Aorta (tissue), 5 donors: Measurements from ENCODE around the gene FRYL. TPM values are rescaled to one million over a fixed set of nuclear protein-coding genes. Genes with fewer than 3 reads are reported as not detected.
"Not testable (repeated sequence)": the region's sequence is repeated elsewhere in the genome, so short reads cannot be mapped to it uniquely, and the experiment has no call there.

Experiments used
- ATAC-seq: fragments of 200-7000 bp; cut with Tn5 transposase; one replicate; pipeline ENCODE4 v1.9.1; 2022; ENCODE audit warnings: moderate library complexity; ENCODE audit not compliant: low FRiP score
- DNase-seq, 2 donors: peaks; one replicate each; pipeline ENCODE4 v3.0.0-alpha.2; 2020
- H3K27ac ChIP-seq, 2 donors: one replicate each; pipeline ENCODE4 v1.5.1; 2013; ENCODE audit warnings: low read length in 2 of 2, mild to moderate bottlenecking in 2 of 2, moderate library complexity in 2 of 2, control low read depth in 1 of 2, inconsistent platforms in 1 of 2, low read depth in 1 of 2
- H3K27me3 ChIP-seq, 2 donors: one replicate each; pipeline ENCODE4 v1.6.1; 2013; ENCODE audit warnings: control low read depth in 1 of 2, low read length in 1 of 2, mild to moderate bottlenecking in 1 of 2, moderate library complexity in 1 of 2; ENCODE audit not compliant: insufficient read depth in 2 of 2, control insufficient read depth in 1 of 2
- H3K36me3 ChIP-seq, 2 donors: one replicate each; pipeline ENCODE4 v1.6.1; 2013; ENCODE audit warnings: control low read depth in 1 of 2, low read length in 1 of 2, mild to moderate bottlenecking in 1 of 2; ENCODE audit not compliant: insufficient read depth in 2 of 2, control insufficient read depth in 1 of 2
- H3K4me1 ChIP-seq, 2 donors: one replicate each; pipeline ENCODE4 v1.6.1; 2013; ENCODE audit warnings: low read length in 2 of 2, control low read depth in 1 of 2, mild to moderate bottlenecking in 1 of 2, moderate library complexity in 1 of 2; ENCODE audit not compliant: insufficient read depth in 2 of 2, control insufficient read depth in 1 of 2
- H3K4me3 ChIP-seq, 2 donors: one replicate each; pipeline ENCODE4 v1.5.1; 2013; ENCODE audit warnings: low read length in 2 of 2, control low read depth in 1 of 2, mild to moderate bottlenecking in 1 of 2
- H3K9me3 ChIP-seq: one replicate; pipeline ENCODE4 v1.6.1; 2013; ENCODE audit warnings: mild to moderate bottlenecking, low read length; ENCODE audit not compliant: control insufficient read depth
- WGBS, 2 donors: extraction: QIAGEN DNeasy Blood & Tissue Kit; methylation state at CpG; one replicate each; pipeline ENCODE4 v1.1.7; 2013; 5-methylcytosine and 5-hydroxymethylcytosine counted together
- intact Hi-C, 2 donors: fragments of 100-400 bp; cut with DNase I; formaldehyde crosslinking; loops; one replicate each; pipeline versions ENCODE4 v1.14.2 to v1.15.0; 2022
- polyA plus RNA-seq, 2 donors: library from polyadenylated mRNA; stranded (reverse); fragments of 200-250 nt; gene quantifications; one replicate each; pipeline ENCODE4 v1.2.3, GENCODE V29; 2013
- total RNA-seq, 2 donors: library from RNA; stranded (reverse); fragmentation: NEBNext Ultra II Directional; extraction: Animal tissue kit (Norgen Biotek cat#: 25700); gene quantifications; one replicate each; pipeline ENCODE4 v1.2.1, GENCODE V29; 2021
- donor health status: healthy with polysubstance abuse.
- donor health status: Bipolar disorder and iron deficiency.
- donor health status: DM: no; HTN: no; CAD: no.
- donor health status: DM: no; HTN: no; CAD: no.
- donor health status: DM: yes; HTN: yes; CAD: no.

FRYL gene
- total and polyA plus RNA-seq, 4 donors = 12.8 to 141 (median 85.7) TPM

DNA sequence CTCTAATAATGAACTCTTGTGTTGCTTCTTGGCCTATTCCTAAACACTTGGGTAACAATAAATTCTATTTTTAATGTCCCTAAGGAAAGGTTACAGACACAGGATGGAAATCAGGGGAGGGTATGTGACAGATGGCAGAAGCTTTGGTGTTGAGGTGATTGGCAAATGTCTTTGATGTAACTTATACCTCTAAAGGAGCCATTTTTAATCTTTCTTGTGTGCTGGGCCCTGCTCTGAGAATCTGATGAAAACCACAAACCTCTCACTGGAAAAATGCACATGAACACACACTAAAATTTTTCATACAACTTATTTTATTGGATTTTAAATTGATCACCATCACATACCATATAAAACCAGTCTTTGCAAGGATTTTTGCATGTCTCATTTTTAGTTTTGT lies 17.7 kb downstream of the FRYL start:
- H3K4me3 ChIP-seq = no peak overlapping the region
- H3K27ac ChIP-seq = no peak overlapping the region
- no peaks in the 10 kb centered on the region for H3K27me3 ChIP-seq
- no peaks in the 10 kb centered on the region for H3K4me1 ChIP-seq
- no peaks in the 10 kb centered on the region for H3K9me3 ChIP-seq
- no peaks in the 10 kb centered on the region for H3K36me3 ChIP-seq
- intact Hi-C loops = no loop called here
- DNase-seq (no peak), ATAC-seq (no peak)

DNA sequence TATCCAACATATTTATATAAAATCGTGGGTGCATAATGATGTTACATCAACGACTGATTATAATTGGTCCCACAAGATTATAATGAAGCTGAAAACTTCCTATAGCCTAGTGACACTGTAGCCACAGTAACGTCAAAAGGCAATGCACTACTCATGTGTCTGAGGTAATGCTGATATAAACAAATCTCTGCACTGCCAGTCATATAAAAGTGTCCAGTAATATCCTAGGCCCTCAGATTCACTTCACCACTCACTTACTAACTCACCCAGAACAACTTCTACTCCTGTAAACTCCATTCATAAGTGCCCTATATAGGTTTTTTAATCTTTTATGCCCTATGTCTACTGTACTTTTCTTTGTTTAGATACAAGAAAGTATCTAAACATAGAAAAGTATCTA lies 18.8 kb downstream of the FRYL start:
- no peaks in the 10 kb centered on the region for H3K9me3 ChIP-seq
- H3K4me3 ChIP-seq = no peak overlapping the region
- ATAC-seq (no peak), DNase-seq (no peak)
- H3K4me1 ChIP-seq = no peaks in the 10 kb centered on the region
- no peaks in the 10 kb centered on the region for H3K36me3 ChIP-seq
- no peak overlapping the region for H3K27ac ChIP-seq
- 90 to 92% methylated on average over 3 of the region's 3 CpGs for WGBS, 2 donors
- H3K27me3 ChIP-seq = no peaks in the 10 kb centered on the region
- intact Hi-C loops = no loop called here

DNA sequence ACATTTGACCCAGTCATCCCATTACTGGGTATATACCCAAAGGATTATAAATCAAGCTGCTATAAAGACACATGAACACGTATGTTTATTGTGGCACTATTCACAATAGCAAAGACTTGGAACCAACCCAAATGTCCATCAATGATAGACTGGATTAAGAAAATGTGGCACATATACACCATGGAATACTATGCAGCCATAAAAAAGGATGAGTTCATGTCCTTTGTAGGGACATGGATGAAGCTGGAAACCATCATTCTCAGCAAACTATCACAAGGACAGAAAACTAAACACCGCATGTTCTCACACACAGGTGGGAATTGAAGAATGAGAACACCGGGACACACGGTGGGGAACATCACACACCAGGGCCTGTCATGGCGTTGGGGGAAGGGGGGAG lies 21.4 kb downstream of the FRYL start:
- intact Hi-C loops, H3K9me3 ChIP-seq, DNase-seq, H3K36me3 ChIP-seq, H3K4me3 ChIP-seq, H3K4me1 ChIP-seq, H3K27ac ChIP-seq, ATAC-seq, H3K27me3 ChIP-seq: not testable (repeated sequence)
- WGBS, 2 donors = 95 to 96% methylated on average over 5 of the region's 5 CpGs

DNA sequence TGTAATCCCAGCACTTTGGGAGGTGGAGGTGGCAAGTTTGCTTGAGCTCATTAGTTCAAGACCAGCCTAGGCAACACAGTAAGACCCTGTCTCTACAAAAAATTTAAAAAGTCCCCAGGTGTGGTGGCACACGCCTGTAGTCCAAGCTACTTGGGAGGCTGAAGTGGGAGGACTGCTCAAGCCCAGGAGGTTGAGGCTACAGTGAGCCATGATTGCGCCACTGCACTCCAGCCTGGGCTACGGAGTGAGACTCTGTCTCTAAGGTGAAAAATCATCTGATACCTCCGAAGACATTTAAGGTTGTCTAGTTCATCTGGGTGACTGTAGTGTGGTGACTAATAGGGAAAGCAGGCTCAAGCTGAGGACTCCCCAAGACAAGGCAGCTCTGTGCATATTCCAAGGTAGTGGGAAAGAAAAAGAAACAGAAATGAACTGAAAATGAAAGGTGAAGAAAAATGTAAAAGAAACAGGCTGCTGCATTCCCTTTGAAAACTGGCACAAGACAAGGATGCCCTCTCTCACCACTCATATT lies 23.3 kb downstream of the FRYL start:
- no peak for ATAC-seq
- no peak for DNase-seq
- H3K36me3 ChIP-seq = no peaks in the 10 kb centered on the region
- intact Hi-C loops = no loop called here
- peaks cover 2 to 4% of the 10 kb centered on the region in 2 donors for H3K4me1 ChIP-seq
- no peaks in the 10 kb centered on the region for H3K9me3 ChIP-seq
- no peak overlapping the region for H3K27ac ChIP-seq
- H3K4me3 ChIP-seq = no peak overlapping the region
- no peaks in the 10 kb centered on the region for H3K27me3 ChIP-seq
- 84 to 96% methylated on average over 4 of the region's 4 CpGs for WGBS, 2 donors

- H3K27me3 ChIP-seq = no peaks in the 10 kb centered on the region
- H3K4me1 ChIP-seq = peaks cover 4 to 6% of the 10 kb centered on the region in 2 donors
Observed at GRCh38 chr4:48755281-48755680, 24.8 kb downstream of the FRYL start.

GRCh38 chr4:48753159-48753558 lies 26.9 kb downstream of the FRYL start:
- Histone ChIP-seq H3K36me3 (no peaks in the 10 kb centered on the region), H3K4me1 (peaks cover 7 to 13% of the 10 kb centered on the region in 2 donors), H3K27me3 (no peaks in the 10 kb centered on the region), H3K27ac (no peak overlapping the region), H3K4me3 (no peak overlapping the region), H3K9me3 (no peaks in the 10 kb centered on the region)
- 90 to 94% methylated on average over 1 of the region's 1 CpG for WGBS, 2 donors
- intact Hi-C loops = no loop called here
- ATAC-seq (no peak), DNase-seq (no peak)

More at GRCh38 chr4:48755281-48755680, 24.8 kb downstream of the FRYL start:
- H3K4me3 ChIP-seq = no peak overlapping the region
- ATAC-seq (no peak), DNase-seq (no peak)
- intact Hi-C loops = no loop called here
- no peaks in the 10 kb centered on the region for H3K9me3 ChIP-seq
- H3K36me3 ChIP-seq = no peaks in the 10 kb centered on the region
- WGBS, 2 donors = 48 to 50% methylated on average over 1 of the region's 1 CpG
- H3K27ac ChIP-seq = no peak overlapping the region

DNA sequence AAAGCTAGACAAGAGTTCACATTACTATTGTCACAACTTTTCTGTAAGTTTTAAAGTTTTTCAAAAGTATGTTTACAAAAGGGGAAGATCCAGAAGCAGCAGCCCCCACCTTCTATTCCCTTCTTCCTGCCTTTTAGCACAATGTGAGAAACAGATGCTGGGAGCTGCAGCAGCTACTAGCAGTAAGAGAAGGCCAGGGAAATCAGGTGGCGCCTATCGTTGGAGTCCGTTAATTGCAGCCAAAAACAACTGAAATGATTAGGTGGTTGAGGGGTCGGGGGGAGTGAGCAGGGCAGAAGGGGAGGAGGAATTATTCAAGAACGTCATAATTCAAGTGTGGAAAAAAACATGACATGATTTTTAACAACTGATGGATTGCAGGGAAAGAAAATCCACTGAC lies 27.4 kb downstream of the FRYL start:
- Histone ChIP-seq H3K4me1 (peaks cover 7 to 13% of the 10 kb centered on the region in 2 donors), H3K4me3 (no peak overlapping the region), H3K27me3 (no peaks in the 10 kb centered on the region), H3K27ac (no peak overlapping the region), H3K9me3 (no peaks in the 10 kb centered on the region), H3K36me3 (no peaks in the 10 kb centered on the region)
- no peak for ATAC-seq
- intact Hi-C loops = no loop called here
- 21 to 31% methylated on average over 5 of the region's 5 CpGs for WGBS, 2 donors
- DNase-seq = no peak

- H3K4me1 ChIP-seq = peaks cover 7 to 13% of the 10 kb centered on the region in 2 donors
- H3K36me3 ChIP-seq = no peaks in the 10 kb centered on the region
- no peak for ATAC-seq
- intact Hi-C loops = no loop called here
- H3K4me3 ChIP-seq = no peak overlapping the region
- DNase-seq = no peak
- no peaks in the 10 kb centered on the region for H3K27me3 ChIP-seq
- H3K9me3 ChIP-seq = no peaks in the 10 kb centered on the region
- no peak overlapping the region for H3K27ac ChIP-seq
- 86 to 94% methylated on average over 2 of the region's 2 CpGs for WGBS, 2 donors
Observed at GRCh38 chr4:48752246-48752645, 27.8 kb downstream of the FRYL start.

GRCh38 chr4:48748949-48749596 lies 31.0 kb downstream of the FRYL start:
- Histone ChIP-seq H3K36me3 (no peaks in the 10 kb centered on the region), H3K9me3 (no peaks in the 10 kb centered on the region), H3K4me1 (peaks cover 9 to 13% of the 10 kb centered on the region in 2 donors), H3K27me3 (no peaks in the 10 kb centered on the region), H3K4me3 (no peak overlapping the region), H3K27ac (no peak overlapping the region)
- intact Hi-C loops = no loop called here
- WGBS, 2 donors = 65 to 67% methylated on average over 11 of the region's 11 CpGs
- no peak for DNase-seq
- no peak for ATAC-seq
